Stimulated activated CD4-positive, alpha-beta T cell treated with anti-CD3 and anti-CD28 coated beads, Interleukin-15, amount 100 ng/mL, for 24 hours (primary cell): ENCODE measurements around the gene GPSM1.

Experiments
- DNase-seq: peaks from one replicate; pipeline ENCODE4 v3.0.0-alpha.2; 2020

Gene GPSM1

DNA sequence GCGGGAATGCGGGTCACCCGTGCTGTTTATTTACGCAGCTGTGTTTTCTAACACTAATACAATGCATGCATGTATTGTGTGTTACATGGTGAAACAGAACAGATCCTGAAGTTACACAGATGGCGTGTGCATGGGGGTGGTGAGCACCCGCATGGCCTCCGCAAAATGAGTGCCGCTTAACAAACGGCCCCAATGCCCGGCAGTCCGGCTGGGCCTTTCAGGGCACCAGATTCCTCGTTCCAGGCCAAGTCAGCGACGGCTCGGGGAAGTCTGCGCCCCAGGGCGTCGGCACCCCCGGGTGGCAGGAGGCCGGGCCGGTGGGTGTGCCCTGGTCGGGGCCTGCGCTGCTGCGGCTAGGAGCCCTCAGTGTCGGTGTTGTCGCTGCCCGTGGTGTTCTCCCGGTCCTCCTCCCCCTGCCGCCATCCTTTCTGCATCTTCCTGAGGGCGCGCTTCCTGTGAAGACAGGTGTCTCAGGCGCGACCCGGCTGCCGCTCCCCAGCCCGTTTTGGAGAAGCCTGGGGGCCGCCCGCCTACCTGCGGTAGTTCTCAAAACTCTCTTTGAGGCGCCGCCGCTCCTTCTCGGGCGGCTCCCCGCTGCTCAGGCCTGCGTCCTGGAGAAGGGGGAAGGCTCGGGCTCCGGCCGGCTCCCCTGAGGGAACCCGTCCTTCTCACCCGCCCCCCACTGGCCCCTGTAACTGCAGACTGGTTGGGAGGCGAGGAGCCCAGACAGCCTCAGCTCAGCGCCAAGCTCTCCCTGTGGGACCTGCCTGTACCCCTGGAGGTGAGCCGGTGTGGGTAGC, 36.8 kb downstream of the GPSM1 start:
- no peak for DNase-seq

DNA sequence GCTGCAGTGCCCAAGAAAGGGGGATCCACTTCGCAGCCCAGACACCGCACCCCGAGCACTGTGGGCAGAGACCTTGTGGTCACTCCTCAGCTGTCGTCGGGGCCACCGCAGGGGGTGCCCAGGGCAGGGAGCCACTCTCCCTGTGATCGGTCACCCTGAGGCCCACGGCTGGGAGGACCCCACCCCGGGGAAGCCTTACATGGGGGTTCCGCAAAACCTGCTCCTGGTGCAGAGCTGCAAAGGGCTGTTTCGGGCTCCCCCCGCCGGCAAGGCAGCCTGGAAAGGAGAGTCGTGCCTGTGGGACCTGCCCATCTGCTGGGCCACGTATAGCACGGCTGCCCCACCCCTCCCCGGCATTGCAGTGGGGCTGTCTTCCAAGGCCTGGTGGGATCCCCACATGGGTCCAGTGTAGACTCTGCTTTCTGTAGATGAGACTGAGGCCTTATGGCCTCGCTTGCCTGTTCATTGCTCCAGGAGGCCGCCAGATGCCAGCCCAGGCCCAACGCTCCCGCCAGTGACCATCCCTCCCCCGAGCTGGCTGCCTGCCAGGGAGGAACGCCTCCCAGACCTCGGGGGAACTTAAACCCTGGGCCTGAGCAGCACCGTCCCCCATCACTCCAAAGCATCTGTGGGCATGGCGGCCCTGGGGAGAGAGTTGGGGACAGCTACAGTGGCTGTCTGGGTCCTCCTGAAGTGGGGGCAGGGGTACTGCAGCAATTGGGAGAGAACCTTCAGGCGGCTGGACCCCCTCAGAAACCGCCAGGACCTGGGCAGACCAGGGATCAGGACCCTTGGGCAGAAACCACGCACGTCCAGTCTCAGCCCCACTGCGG, 37.8 kb downstream of the GPSM1 start:
- DNase-seq = no peak

DNA sequence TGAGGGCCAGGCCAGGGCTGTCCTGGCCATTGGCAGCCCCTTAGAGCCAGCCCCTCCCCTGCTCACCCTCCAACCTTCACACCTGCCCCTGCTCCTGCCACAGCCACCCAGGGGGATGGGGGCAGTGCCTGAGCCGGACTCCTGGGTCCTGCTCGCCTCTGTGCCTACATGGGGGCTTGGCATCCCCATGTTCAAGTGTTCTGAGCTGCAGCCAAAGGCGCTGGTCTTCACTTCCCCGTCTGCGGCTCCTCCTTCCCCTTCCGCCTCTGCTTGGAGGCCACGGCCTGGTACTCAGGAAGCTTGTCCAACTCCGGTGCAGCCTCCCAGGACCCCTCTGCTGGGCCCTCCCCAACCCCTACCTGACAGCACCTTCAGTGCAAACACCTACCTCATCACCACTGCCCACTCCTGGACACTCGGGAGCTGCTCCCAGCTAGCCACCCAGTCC, 38.5 kb downstream of the GPSM1 start:
- DNase-seq = no peak

DNA sequence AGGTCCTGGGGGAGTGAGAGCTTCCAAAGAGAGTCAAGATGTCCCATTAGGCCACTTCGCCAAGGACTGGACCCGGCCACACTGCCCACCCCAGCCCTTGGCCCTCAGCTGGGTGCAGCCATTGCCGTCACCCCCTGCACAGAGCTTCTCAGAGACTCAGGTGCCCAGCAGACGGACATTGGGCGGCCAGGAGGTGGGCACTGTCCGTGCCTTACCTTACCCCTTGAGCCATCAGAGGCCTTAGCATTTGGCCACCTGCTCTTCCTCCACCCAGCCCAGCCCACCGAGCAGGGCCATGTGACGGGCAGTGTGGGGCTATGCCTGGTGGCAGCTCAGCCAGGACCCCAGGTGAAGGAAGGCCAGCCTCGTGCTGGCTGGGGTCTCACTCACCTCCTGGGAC, 39.5 kb downstream of the GPSM1 start:
- no peak for DNase-seq

DNA sequence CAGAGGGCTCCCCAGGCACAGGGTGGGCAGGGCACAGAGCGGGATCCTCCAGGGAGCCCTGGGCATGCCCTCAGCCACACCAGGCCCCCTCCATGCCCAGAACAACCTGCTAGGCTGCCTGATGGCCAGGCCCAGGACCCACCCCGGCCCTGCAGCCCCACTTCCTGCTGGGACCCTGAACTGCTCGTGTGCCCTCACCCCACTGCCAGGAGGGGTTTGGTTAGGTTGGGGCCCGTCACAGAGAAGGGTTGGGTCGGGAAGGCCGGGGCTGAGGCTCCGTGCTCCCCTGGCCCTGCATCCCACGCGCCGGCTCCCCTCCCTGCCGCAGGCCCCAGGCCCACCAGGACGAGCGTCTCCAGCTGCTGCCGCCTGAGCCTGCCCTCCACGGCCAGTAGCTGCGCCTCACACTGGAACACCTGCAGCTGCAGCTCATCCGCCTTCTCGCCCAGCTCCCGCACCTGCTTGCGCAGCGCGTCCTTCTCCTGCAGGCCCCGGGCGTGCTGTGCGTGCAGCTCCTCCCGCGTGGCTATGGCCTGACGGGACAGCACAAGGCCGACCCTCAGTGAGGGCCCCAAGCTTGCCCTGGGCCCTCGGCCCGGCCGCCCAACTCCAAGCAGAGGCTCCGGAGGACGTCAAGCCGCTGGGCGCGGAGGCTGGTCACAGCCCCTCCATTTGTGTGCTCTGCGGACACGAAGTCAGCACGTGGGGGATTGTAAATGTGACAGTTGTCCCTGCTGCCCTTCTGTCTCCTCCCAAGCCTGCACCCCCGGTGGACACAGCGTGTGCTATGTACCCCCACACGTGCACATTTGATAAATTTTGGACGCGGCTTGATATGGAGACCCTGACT, 40.2 kb downstream of the GPSM1 start:
- DNase-seq = no peak

DNA sequence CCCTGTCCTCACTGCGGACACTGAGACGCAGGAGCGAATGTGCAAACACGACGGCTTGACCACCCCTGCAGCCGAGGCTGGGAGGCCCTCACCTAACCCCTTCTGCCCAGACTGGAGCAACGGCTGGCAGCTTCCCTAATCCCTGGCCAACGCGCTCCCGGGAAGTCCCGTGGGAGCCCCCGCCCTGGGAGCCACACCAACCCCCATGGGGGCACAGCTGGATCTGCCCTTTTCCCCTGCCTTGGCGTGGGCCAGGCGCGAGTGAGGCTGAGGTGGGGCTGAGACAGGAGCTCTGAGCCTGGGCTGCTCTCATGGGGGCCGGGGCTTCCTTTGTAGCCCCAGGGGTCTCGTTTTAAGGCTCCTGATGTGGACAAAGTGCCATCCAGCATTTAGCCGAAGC, 40.9 kb downstream of the GPSM1 start:
- DNase-seq = no peak

DNA sequence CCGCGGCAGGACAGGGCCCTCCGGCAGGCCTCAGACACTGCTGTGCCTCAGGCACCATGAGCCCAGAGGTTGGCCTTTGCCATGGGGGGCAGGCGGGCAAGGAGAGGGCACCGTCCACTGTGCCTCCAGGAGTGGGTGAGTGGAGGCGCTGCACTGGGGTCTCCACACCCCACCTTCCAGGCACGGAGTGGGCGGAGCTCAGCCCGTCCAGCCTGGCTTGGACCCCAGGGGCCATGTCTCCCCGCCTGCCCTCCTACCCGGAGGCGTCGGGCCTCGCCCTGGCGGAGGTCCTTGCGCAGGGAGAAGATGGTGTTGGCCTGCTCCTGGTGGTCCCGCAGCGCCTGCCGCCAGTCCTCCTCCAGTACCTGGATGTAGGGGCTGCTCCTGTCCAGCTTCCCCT, 42.7 kb downstream of the GPSM1 start:
- no peak for DNase-seq

DNA sequence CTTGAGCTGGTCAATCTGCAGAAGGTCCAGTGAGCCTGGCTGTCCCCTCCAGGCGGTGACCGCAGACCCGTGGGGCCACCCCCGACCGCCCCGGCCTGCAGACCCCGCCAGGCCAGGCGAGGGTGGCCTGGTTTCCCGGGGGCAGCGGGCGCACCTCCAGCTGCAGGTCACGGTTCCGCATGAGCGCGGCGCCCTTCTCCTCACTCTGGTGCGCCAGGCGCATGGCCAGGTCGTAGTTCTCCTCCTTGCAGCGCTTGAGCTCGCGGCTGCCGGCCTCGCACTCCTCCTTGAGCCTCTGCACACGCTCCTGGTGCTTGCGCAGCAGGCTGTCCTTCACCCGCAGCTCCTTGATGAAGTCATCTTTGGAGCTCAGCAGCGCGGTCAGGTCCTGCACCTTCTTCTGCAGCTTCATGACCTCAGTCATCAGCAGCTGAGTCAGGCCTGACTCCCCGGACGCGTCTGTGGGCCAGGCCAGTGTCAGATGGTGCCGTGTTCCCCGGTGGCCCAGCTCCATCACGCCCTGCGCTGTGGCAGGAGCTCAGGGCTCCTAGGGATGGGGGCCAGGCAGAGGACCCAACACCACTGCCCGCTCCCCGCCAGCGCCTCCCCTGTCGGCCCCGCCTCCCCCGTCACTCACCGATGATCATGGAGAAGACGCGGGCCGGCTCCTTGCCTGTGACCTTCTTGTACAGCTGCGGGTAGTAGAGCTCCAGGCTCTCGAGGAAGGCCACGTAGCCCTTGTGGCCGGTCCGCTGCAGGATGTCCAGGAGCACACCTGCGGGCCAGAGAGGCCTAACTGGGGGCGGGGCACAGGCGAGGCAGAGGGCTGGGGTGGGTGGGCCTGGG, 43.6 kb downstream of the GPSM1 start:
- no peak for DNase-seq

DNA sequence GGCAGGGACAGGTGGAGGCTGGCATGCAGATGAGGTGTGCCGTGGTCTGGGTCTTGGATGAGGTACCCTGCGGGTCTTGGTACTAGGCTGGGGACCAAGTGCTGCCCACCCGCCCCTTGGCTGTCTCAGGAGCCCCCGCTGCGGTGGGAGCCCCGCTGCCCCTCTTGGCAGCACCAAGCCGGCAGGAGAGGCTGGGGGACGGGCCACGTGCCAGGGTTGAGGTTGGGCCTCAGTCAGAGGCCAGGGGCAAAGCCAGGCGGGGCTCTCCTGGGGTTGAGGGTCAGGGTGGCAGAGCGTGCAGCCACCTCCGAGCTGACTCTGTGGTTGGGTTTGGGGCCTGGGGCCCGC, 44.2 kb downstream of the GPSM1 start:
- no peak for DNase-seq

DNA sequence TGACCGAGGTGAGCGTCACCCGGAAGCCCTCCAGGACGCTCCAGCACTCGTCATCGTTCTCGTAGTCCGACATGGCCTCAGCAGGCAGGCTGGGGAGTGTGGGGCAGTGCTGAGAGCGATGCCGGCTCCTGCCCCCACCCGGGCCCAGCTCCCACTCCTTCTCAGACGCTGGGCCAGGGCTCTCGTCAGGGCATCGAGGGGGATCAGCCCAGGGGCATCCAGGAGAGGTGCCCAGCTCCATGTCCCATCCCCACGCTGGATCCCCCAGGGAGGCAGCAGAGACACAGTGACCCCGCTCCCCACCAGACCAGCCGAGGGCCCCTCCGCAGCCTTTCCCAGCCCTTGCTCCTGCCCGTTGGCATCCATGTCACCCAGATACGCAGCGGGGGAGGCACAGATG, 44.7 kb downstream of the GPSM1 start:
- no peak for DNase-seq

DNA sequence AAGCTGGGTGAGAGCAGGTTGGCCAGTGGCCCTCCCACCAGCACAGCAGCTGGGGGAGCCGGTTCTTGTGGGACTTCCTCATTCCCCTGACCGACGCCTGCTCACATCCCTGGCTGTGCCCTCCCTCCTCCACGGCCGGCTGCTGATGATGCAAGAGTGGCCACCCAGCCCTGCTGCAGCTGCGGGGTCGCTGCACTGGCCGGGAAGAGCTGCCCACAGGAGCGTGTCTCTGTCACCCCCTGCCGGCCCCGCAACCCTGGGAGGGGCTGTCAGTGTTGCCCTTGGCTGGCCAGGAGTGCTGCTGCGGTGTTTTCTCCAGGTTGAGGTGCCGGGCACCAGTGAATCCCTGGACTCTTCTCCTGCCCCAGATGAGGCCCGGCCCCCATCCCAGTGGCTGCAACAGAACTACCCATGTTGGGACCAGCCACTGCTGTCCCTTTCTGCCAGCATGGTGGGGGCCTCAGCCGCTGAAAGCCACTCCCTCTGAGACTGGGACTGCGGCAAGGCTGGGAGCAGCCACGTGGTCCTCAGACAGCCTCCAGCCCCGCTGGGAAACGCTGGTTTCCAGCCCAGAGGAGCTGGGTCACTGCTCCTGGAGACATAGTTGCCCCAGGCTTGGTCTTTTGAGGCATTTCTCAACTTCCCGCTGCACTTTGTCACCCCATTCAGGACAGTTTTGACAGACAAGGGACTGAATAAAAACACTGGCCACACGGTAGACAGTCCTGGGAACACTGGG, 45.4 kb downstream of the GPSM1 start:
- no peak for DNase-seq

DNA sequence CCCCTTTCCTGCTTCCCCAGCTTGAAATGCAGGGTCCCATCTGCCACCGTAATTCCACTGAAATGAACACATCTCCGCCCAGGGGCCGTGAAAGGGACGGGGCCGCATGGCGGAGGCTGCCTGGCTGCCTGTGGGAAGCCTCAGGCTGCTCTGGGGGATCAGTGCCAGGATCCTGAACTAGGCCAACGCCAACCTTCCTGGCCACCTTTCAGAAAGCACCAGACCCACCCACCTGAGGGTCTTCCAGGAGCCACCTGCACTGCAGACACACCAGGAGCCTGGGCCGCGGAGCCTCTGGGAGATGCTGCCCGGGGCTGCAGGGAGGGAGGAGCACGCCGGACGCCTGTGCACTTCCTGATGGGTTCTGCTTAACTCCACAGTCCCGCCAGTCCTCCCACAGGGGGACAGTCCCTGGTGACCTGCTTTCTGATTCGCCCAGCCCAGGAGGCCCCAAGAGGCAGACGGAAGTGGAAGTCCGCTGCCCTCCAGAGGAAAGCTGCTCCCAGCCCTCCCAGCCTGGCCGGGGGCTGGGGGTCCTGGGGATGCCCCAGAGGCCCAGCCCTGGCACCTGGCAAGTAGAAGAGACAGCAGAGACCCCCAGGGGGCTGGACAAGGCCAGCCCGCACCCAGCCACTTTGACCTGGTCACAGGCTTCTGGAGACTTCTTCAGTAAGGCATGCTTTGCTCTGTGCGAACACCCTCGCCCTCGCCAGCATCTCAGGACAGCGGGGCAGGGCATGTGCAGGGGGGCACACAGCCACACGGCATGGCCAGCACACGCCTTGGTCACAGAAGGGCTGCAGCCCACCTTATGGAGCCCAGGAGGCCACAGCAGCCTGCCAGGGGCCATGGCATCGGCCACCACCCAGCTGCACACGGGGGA, 46.2 kb downstream of the GPSM1 start, which contains the start of gene CARD9:
CARD9 (minus strand) TSS at position 370 of the 883 bp plus-strand sequence. CDS start 1,591 bp downstream, outside the sequence.
- peak; percentile 54 for DNase-seq

DNA sequence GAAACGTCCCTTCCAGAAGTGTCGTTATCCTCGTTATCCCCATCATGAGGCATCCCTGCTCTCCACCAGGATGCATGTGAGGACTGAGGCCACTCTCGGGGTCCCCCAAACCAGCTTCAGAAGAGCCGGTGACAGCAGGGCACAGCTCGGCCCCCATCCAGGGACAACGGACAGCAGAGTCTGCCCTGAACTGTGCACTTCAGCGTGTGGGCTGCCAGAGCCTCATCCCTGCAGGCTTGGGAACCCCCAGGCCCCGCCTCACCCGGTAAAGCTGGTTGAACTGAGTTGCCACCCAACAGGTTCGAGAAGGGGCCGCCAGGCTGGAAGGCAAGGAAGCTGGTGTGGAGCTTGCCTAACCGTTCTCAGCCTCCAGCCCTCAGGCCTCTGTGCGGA, 46.8 kb downstream of the GPSM1 start:
- no peak for DNase-seq

DNA sequence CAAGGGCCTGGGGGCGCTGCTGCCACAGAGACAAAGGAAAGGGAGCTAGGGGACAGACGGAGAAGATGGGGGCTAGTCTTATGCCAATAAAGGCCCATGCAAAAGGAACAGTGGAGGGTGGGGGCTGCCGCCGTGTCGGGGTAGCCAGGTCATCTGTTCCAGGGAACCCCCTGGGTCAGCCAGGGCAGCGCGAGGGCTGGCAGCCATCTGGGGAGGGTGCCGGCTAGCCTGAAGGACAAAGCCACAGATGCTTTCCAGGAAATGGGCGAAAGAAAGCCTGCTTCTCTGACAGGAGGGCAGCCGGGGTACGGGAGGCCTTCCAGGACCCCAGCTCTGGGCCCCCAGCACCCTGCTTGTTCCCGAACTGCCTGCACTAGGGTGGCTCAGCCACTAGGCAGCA, 47.8 kb downstream of the GPSM1 start:
- no peak for DNase-seq

DNA sequence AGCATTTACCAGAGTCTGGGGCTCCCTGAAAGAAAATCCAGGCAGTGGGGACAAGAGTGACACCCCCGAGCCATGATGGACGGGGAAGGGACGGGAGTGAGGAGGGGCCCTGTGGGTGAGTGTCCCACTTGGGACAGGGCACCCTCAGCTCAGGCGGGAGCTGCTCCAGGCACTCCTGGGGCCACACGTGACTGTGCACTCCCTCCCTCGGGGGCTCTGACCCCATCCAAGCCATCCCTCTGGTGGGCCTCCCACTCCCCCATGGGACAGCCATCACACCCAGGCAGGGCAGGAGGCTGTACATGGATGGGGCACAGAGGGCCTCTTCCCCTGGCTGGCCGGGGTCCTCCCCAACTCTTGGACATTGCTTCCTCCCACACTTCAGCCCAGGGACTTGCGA, 49.1 kb downstream of the GPSM1 start:
- DNase-seq = no peak

DNA sequence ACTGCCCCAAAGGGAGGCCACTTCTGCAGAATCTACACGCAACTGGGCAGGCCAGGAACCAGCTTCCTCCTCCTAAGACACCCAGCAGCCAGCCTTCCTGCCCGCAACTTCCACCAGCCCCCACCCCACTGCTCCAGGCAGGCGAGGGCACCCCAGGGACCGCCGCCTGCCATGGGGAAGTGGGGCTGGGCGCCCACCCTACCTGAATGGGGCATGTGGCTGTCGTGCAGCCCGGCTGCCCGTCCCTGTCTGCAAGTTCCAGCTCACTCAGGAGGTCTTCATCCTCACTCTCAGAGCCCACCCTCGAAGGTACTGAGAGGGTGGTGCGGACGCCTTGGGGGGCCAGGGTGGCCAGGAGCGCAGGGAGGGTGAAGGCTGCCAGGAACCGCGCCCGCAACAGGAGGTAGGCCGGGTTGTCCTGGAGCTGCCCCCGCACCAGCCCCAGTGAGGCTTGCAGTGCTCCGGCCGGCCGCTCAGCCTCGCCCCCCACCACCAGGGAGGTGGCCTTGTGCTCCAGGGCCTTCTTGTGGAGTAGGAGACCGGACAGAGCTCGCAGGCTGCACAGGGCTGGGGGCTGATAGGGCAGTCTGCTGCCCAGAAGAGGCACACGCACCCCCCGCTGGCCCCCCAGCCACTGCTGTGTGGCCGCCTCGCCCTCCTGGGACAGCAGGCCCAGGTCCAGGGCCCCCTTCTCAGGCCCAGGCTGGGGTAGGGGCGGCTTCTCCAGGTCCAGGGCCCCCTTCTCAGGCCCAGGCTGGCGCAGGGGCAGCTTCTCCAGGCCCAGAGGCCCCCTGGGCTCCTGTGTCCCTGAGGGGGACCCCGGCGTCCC, 50.2 kb downstream of the GPSM1 start:
- no peak for DNase-seq

DNA sequence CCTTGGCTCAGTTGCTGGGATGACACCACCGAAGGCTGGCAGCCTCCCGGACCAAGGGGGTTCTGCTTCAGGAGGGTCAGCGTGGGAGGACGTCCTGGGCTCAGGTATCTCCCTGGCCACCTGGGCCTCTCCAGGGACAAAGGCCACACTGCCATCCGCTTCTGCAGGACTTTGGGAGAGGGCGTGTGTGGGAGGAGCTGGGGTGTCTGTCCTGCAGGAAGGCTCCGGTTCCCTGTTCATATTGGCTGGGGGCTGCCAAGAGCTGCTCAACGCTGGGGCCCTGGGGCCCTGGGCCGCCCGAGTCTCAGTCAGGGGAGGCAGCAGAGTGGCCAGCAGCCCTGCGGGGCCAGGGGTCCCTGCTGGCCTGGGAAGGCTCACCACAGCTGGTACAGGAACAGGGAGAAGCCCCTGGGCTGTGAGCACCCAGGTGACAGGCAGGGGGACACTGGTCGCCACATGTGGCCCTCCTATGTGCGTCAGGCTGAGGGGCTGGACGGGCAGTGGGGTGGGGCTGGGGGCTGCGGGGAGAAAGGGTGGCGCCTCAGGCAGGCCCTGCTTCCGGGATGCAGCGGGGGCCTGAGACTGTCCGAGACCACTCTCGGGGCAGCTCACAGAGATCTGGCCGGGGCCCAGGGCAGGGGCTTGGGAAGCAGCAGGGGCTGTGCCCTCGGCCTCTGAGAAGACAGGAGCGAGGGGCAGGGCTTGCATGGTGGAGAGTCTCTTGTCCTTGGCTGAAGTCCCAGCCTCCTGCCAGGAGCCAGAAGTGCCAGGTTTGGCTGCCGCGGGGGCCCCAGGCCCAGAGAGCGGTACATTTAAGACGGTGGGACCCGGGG, 51.0 kb downstream of the GPSM1 start:
- no peak for DNase-seq

DNA sequence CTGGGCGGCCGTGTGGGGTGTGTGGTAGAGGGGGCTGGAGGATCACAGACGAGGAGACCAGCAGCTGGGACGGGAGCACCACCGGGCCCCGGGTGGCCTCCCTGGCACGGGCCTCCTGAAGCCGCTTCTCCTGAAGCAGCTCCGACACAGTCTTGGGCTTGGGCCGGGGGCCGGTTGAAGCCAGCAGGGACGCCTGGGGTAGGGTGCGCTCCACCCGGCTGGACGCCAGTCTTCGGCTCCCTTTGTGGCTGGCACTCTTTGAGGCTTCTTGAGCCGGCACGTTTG, 51.6 kb downstream of the GPSM1 start:
- DNase-seq = no peak

DNA sequence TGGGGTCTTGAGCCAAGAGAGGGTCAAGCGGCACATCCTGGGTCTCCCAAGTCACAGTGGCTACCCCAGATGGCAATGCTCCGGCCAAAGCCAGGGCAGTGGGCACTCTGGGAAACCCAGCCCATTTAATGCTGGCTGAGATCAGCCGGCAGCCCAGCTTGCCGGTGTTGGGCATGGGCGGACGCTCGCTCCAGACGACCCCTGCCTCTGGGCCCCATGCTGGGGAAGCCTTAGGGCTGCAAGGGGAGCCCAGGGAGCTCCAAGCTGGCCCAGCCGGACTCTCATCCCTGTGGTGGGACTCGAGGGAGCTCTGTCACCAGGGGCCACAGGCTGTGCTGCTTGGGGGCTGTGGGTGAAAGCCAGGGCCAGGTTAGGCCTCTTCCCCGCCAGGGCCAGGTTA, 52.1 kb downstream of the GPSM1 start:
- no peak for DNase-seq
